Stimulated activated CD4-positive, alpha-beta T cell treated with anti-CD3 and anti-CD28 coated beads, TNF-alpha, amount 100 ng/mL, for 1 hour (primary cell): Measurements from ENCODE around the gene TSPAN9.

ENCODE experiments used
- DNase-seq, 3 donors: peaks; one replicate each; pipeline ENCODE4 v3.0.0-alpha.2; 2020; ENCODE audit warnings: low read depth in 3 of 3, low spot score in 1 of 3

TSPAN9 gene

DNA sequence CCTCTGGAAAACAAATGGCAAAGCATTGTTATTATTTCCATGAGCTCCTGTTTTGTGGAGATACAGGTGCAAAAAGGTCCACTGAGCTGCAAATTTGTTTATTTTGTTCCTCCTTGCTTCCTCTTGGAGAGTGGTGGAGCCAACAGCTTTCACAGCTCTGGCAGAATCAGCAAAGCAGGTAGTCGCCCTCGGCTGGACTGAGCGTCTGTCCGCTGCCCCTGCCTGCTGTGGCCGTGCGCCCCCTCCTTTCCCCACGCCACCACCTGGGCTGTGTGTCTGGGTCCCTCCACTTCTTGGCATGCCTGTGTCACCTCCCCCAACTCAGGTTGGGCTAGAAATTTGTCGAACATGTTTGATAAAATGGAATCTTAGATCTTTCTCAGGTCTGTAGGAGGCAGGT lies 188.2 kb downstream of the TSPAN9 start:
- DNase-seq: no peak

GRCh38 chr12:3266638-3267037 lies 189.5 kb downstream of the TSPAN9 start:
- DNase-seq: no peak

DNA sequence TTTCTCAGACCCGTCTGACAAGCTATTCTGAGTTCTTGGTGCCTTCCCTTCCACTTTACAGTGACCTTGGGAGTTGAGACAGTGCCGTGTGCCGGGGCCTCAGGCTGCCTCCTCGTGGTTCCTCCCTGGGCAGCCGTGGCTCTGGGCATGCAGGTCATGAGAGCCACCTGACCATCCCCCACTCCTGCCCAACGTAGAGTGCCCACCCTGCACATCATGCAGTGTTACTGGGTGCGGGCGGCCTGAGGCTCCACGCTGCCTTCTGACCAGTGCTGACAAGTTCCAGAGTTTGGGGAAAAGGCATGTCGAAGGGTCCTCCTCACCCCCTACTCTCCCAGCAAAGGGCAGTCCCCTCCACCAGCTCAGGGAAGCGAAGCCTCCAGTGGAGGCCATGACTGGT lies 190.5 kb downstream of the TSPAN9 start:
- DNase-seq: no peak

GRCh38 chr12:3269594-3269993 lies 192.4 kb downstream of the TSPAN9 start:
- DNase-seq: no peak

DNA sequence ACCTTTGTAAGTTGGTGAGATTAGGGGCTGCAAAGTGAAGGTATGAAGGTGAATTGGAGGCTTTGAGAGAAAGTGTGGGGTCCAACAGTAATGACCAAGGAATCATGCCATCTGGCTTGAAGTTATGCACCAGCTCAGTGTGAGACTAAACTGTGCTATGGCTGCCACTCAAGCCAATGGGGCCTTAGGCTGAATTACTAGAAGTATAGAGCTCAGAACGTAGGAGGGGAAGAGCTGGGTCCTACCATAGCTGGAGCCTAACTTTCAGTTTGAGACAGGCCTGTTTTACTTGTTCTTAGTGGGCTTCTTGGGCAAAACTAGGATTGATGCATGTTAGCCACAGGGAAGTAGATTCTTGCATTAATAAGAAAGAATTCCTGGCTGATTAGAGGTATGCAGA lies 194.0 kb downstream of the TSPAN9 start:
- no peak for DNase-seq

GRCh38 chr12:3271639-3272038 lies 194.5 kb downstream of the TSPAN9 start:
- DNase-seq: no peak

GRCh38 chr12:3272958-3273357 lies 195.8 kb downstream of the TSPAN9 start:
- no peak for DNase-seq

GRCh38 chr12:3273409-3273853 lies 196.3 kb downstream of the TSPAN9 start:
- no peak for DNase-seq

GRCh38 chr12:3274664-3275063 lies 197.5 kb downstream of the TSPAN9 start:
- no peak for DNase-seq

- DNase-seq: peak; percentile 16 to 63 (median 30)
These were observed 198.2 kb downstream of the TSPAN9 start for GRCh38 chr12:3275171-3276041.

- DNase-seq: no peak
These were observed 199.0 kb downstream of the TSPAN9 start for GRCh38 chr12:3276226-3276625.

- DNase-seq: no peak
These were observed 200.2 kb downstream of the TSPAN9 start for GRCh38 chr12:3277306-3277943.

GRCh38 chr12:3278681-3279414 lies 201.7 kb downstream of the TSPAN9 start:
- DNase-seq: no peak

- DNase-seq: no peak
These were observed 202.2 kb downstream of the TSPAN9 start for GRCh38 chr12:3279415-3279780.

GRCh38 chr12:3279832-3280231 lies 202.7 kb downstream of the TSPAN9 start:
- no peak for DNase-seq

- no peak for DNase-seq
These were observed 203.8 kb downstream of the TSPAN9 start for GRCh38 chr12:3280967-3281366.

DNA sequence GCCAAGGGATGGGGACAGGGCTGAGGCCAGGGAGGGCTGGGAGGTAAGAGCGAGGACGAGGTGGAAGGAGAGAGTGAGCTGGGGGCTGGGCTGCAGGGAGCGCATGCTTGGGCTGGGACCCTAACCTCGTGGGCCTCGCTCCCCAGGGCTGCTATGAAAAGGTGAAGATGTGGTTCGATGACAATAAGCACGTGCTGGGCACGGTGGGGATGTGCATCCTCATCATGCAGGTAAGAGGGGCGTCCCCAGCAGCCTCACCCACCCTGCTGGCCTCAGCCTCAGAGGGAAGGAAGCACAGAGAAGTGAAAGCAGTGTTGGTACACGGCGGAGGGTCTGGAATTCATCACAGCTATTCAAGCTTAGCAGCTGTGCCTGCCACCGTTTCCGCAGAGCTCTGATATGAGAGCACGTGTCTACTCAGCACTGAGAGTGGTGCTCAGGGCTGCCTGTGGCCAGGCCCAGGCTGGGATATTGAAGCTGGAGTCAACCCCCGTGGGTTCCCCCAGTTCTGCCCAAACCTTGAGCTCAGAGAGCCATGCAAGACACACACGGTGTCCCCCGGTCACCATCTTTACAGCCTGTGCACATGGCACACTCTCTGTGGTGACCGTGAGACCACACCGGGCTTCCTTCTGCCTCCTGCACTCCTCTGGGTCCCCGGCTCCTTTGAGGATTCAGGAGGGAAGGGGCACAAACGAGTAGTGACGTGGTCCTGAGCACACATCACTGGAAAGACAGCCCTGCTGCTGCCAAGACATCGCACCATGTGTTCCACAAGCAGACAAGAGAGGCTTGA lies 204.6 kb downstream of the TSPAN9 start:
- no peak for DNase-seq

DNA sequence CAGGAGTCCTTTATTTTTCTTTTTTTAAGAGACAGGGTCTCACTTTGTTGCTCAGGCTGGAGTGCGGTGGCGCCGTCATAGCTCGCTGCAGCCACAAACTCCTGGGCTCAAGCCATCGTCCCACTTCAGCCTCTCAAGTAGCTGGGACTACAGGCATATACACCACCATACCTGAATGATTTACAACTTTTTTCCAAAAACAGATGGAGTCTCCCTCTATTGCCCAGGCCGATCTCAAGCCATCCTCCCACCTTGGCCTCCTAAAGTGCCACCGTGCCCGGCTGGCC lies 205.1 kb downstream of the TSPAN9 start:
- DNase-seq: no peak

- no peak for DNase-seq
These were observed 206.0 kb downstream of the TSPAN9 start for GRCh38 chr12:3283137-3283680.

- DNase-seq: no peak
These were observed 207.2 kb downstream of the TSPAN9 start for GRCh38 chr12:3284405-3284804.

DNA sequence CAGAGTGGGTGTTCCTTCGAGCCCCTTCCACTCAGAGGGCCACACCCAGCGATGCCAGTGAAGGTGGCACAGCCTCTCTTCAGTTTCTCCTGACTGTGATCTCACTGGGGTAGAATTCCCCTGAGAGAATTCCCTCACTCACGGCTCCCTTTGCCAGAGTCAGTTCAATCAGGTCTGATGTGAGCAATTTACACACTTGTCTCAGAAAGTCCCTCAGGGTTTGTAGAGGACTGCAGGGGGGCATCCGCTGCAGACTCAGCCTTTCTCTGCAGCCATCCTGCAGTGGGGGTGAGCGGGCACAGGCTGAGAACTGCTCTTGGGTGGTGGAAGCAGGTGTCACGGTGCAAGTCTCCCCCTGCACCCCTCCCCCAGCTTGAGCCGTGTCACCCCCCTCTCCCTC lies 208.4 kb downstream of the TSPAN9 start:
- DNase-seq: no peak
